ENCODE measurements around the gene GDAP2.

GDAP2 gene

GRCh38 chr1:117825414-117825813 is 104.0 kb downstream of the GDAP2 start:
- Histone ChIP-seq H3K9ac (ENCODE audit: low read length in 2 of 2) (no peak overlapping the region), H3K4me1 (ENCODE audit: control insufficient read depth, insufficient read depth, low read length) (peaks cover 60% of the 10 kb centered on the region), H3K9me3 (ENCODE audit: control insufficient read depth in 2 of 2, low read length in 2 of 2) (no peaks in the 10 kb centered on the region), H3K27ac (ENCODE audit: low read length) (peak overlapping the region; percentile 31), H3K36me3 (ENCODE audit: control insufficient read depth in 2 of 2, insufficient read depth in 2 of 2, low read length in 2 of 2) (no peaks in the 10 kb centered on the region), H3K27me3 (ENCODE audit: control insufficient read depth in 1 of 2, insufficient read depth in 2 of 2, low read length in 2 of 2) (no peaks in the 10 kb centered on the region), H3K4me3 (ENCODE audit: low read length in 2 of 2) (no peak overlapping the region)

- Histone ChIP-seq H3K36me3 (ENCODE audit: control insufficient read depth in 2 of 2, insufficient read depth in 2 of 2, low read length in 2 of 2) (no peaks in the 10 kb centered on the region), H3K27ac (ENCODE audit: low read length) (peak overlapping the region; percentile 31), H3K4me3 (ENCODE audit: low read length in 2 of 2) (peak overlapping the region in 1 of 2 donors; percentile 29), H3K4me1 (ENCODE audit: control insufficient read depth, insufficient read depth, low read length) (peaks cover 60% of the 10 kb centered on the region), H3K9me3 (ENCODE audit: control insufficient read depth in 2 of 2, low read length in 2 of 2) (no peaks in the 10 kb centered on the region), H3K9ac (ENCODE audit: low read length in 2 of 2) (peak overlapping the region in 1 of 2 donors; percentile 29), H3K27me3 (ENCODE audit: control insufficient read depth in 1 of 2, insufficient read depth in 2 of 2, low read length in 2 of 2) (no peaks in the 10 kb centered on the region)
Measured at GRCh38 chr1:117824616-117825015, 104.8 kb downstream of the GDAP2 start.

DNA sequence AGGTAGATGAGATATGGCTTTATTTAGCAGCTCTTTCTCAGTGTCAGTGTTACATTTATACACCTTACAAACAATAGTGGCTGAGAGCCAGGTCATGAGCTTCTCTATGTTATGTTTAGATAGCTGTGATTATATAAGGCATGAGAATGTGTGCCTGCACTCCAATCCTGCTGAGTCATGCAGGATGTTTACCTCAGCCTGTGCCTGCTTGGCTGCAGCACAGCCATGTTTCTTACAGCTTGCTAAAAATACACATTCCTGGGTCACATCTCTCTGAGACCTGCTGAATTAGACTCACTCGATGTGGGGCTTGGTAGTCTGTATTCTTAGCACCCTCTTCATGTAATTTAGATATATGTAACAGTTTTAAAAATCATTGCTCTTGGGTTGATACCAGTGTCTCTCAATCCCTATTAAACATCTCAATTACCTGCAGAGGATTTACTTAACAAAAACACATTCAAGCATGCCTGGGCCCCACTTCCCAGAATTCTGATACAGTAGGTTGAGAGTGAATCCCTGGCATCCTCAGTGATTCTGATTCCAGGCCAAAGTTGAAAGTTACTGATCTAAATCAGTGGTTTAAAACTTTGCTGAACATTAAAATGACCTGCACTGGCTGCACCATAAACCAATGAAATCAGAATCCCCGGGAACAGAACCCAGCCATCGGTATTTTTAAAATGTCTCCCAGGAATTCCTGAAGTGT is 107.5 kb downstream of the GDAP2 start:
- no peaks in the 10 kb centered on the region for H3K36me3 ChIP-seq (ENCODE audit: control insufficient read depth in 2 of 2, insufficient read depth in 2 of 2, low read length in 2 of 2)
- peak overlapping the region; percentile 80 for H3K27ac ChIP-seq (ENCODE audit: low read length)
- no peak overlapping the region for H3K9ac ChIP-seq (ENCODE audit: low read length in 2 of 2)
- H3K4me1 ChIP-seq (ENCODE audit: control insufficient read depth, insufficient read depth, low read length): peaks cover 48% of the 10 kb centered on the region
- H3K27me3 ChIP-seq (ENCODE audit: control insufficient read depth in 1 of 2, insufficient read depth in 2 of 2, low read length in 2 of 2): no peaks in the 10 kb centered on the region
- H3K4me3 ChIP-seq (ENCODE audit: low read length in 2 of 2): peak overlapping the region; percentile 14 to 44
- H3K9me3 ChIP-seq (ENCODE audit: control insufficient read depth in 2 of 2, low read length in 2 of 2): no peaks in the 10 kb centered on the region

DNA sequence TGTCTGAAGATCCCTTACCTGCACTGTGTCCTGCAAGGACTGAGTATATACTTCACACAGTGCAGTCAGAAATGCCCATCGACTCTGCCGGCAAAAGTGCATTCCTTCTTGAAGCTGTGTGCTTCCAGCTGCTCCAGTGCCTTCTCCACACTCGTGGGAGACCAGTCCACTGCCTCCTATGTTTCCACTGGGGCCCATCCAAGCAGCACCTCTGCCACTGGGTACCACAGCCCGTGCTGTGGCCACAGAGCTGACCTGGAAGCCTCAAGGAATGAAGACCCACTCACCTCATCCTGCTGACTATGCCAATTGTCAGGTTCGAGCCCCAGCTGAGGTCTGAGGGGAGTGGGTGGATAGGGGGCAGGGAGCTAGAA is 108.1 kb downstream of the GDAP2 start:
- peak overlapping the region in 1 of 2 donors; percentile 29 for H3K9ac ChIP-seq (ENCODE audit: low read length in 2 of 2)
- H3K27ac ChIP-seq (ENCODE audit: low read length): peak overlapping the region; percentile 80
- no peaks in the 10 kb centered on the region for H3K9me3 ChIP-seq (ENCODE audit: control insufficient read depth in 2 of 2, low read length in 2 of 2)
- no peaks in the 10 kb centered on the region for H3K36me3 ChIP-seq (ENCODE audit: control insufficient read depth in 2 of 2, insufficient read depth in 2 of 2, low read length in 2 of 2)
- peaks cover 42% of the 10 kb centered on the region for H3K4me1 ChIP-seq (ENCODE audit: control insufficient read depth, insufficient read depth, low read length)
- peak overlapping the region in 1 of 2 donors; percentile 44 for H3K4me3 ChIP-seq (ENCODE audit: low read length in 2 of 2)
- no peaks in the 10 kb centered on the region for H3K27me3 ChIP-seq (ENCODE audit: control insufficient read depth in 1 of 2, insufficient read depth in 2 of 2, low read length in 2 of 2)

DNA sequence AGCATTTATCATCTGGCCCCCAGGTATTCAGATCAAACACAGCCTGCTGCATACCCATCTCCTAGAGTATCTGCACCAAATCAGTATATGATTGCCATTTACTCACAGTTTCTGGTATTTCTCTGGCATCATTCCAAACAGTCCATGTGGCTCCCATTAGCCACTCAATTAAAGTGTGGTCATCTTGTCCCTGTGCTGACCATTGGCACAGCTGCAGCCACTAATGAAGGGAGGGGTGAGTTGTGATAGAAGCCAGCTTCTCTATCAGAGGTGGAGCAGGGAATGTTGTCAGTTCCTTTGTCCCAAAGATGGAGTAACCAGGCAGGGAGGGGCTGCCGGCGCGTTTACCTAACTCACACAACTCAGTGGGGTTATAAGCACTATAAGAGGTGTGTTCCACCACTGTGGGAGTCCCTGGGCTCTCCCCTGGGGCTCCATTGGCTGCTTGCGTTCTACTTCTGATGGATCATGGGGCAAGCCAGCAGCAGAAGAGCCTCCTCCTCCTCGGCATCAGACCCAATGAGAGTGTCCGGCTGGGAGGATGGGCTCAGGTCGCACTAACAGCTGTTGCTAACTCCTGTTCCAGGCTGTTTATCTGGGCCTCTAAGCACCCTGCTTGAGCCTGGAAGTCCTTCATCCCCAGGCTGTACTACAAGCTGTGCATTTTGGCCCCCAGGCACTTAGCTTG is 108.6 kb downstream of the GDAP2 start:
- Histone ChIP-seq H3K9me3 (ENCODE audit: control insufficient read depth in 2 of 2, low read length in 2 of 2) (no peaks in the 10 kb centered on the region), H3K36me3 (ENCODE audit: control insufficient read depth in 2 of 2, insufficient read depth in 2 of 2, low read length in 2 of 2) (no peaks in the 10 kb centered on the region), H3K4me1 (ENCODE audit: control insufficient read depth, insufficient read depth, low read length) (peaks cover 41% of the 10 kb centered on the region), H3K9ac (ENCODE audit: low read length in 2 of 2) (no peak overlapping the region), H3K27ac (ENCODE audit: low read length) (peak overlapping the region; percentile 80), H3K4me3 (ENCODE audit: low read length in 2 of 2) (peak overlapping the region in 1 of 2 donors; percentile 44), H3K27me3 (ENCODE audit: control insufficient read depth in 1 of 2, insufficient read depth in 2 of 2, low read length in 2 of 2) (no peaks in the 10 kb centered on the region)

GRCh38 chr1:117820096-117820495 is 109.3 kb downstream of the GDAP2 start:
- no peaks in the 10 kb centered on the region for H3K27me3 ChIP-seq (ENCODE audit: control insufficient read depth in 1 of 2, insufficient read depth in 2 of 2, low read length in 2 of 2)
- no peak overlapping the region for H3K9ac ChIP-seq (ENCODE audit: low read length in 2 of 2)
- no peaks in the 10 kb centered on the region for H3K9me3 ChIP-seq (ENCODE audit: control insufficient read depth in 2 of 2, low read length in 2 of 2)
- no peaks in the 10 kb centered on the region for H3K36me3 ChIP-seq (ENCODE audit: control insufficient read depth in 2 of 2, insufficient read depth in 2 of 2, low read length in 2 of 2)
- peaks cover 41% of the 10 kb centered on the region for H3K4me1 ChIP-seq (ENCODE audit: control insufficient read depth, insufficient read depth, low read length)
- no peak overlapping the region for H3K4me3 ChIP-seq (ENCODE audit: low read length in 2 of 2)
- peak overlapping the region; percentile 80 for H3K27ac ChIP-seq (ENCODE audit: low read length)

GRCh38 chr1:117819301-117819700 is 110.1 kb downstream of the GDAP2 start:
- H3K4me3 ChIP-seq (ENCODE audit: low read length in 2 of 2): no peak overlapping the region
- peaks cover 40% of the 10 kb centered on the region for H3K4me1 ChIP-seq (ENCODE audit: control insufficient read depth, insufficient read depth, low read length)
- H3K9ac ChIP-seq (ENCODE audit: low read length in 2 of 2): no peak overlapping the region
- no peak overlapping the region for H3K27ac ChIP-seq (ENCODE audit: low read length)
- no peaks in the 10 kb centered on the region for H3K36me3 ChIP-seq (ENCODE audit: control insufficient read depth in 2 of 2, insufficient read depth in 2 of 2, low read length in 2 of 2)
- no peaks in the 10 kb centered on the region for H3K27me3 ChIP-seq (ENCODE audit: control insufficient read depth in 1 of 2, insufficient read depth in 2 of 2, low read length in 2 of 2)
- no peaks in the 10 kb centered on the region for H3K9me3 ChIP-seq (ENCODE audit: control insufficient read depth in 2 of 2, low read length in 2 of 2)

- peaks cover 42% of the 10 kb centered on the region for H3K4me1 ChIP-seq (ENCODE audit: control insufficient read depth, insufficient read depth, low read length)
Measured at GRCh38 chr1:117818456-117818855, 111.0 kb downstream of the GDAP2 start.

GRCh38 chr1:117817629-117818028 is 111.8 kb downstream of the GDAP2 start:
- Histone ChIP-seq H3K9ac (ENCODE audit: low read length in 2 of 2) (no peak overlapping the region), H3K27ac (ENCODE audit: low read length) (peak overlapping the region; percentile 55), H3K36me3 (ENCODE audit: control insufficient read depth in 2 of 2, insufficient read depth in 2 of 2, low read length in 2 of 2) (no peaks in the 10 kb centered on the region), H3K9me3 (ENCODE audit: control insufficient read depth in 2 of 2, low read length in 2 of 2) (no peaks in the 10 kb centered on the region), H3K4me1 (ENCODE audit: control insufficient read depth, insufficient read depth, low read length) (peaks cover 49% of the 10 kb centered on the region), H3K4me3 (ENCODE audit: low read length in 2 of 2) (no peak overlapping the region), H3K27me3 (ENCODE audit: control insufficient read depth in 1 of 2, insufficient read depth in 2 of 2, low read length in 2 of 2) (no peaks in the 10 kb centered on the region)

More at GRCh38 chr1:117818456-117818855, 111.0 kb downstream of the GDAP2 start:
- peak overlapping the region; percentile 55 for H3K27ac ChIP-seq (ENCODE audit: low read length)
- H3K9me3 ChIP-seq (ENCODE audit: control insufficient read depth in 2 of 2, low read length in 2 of 2): no peaks in the 10 kb centered on the region
- no peaks in the 10 kb centered on the region for H3K36me3 ChIP-seq (ENCODE audit: control insufficient read depth in 2 of 2, insufficient read depth in 2 of 2, low read length in 2 of 2)
- no peak overlapping the region for H3K9ac ChIP-seq (ENCODE audit: low read length in 2 of 2)
- H3K27me3 ChIP-seq (ENCODE audit: control insufficient read depth in 1 of 2, insufficient read depth in 2 of 2, low read length in 2 of 2): no peaks in the 10 kb centered on the region
- no peak overlapping the region for H3K4me3 ChIP-seq (ENCODE audit: low read length in 2 of 2)

DNA sequence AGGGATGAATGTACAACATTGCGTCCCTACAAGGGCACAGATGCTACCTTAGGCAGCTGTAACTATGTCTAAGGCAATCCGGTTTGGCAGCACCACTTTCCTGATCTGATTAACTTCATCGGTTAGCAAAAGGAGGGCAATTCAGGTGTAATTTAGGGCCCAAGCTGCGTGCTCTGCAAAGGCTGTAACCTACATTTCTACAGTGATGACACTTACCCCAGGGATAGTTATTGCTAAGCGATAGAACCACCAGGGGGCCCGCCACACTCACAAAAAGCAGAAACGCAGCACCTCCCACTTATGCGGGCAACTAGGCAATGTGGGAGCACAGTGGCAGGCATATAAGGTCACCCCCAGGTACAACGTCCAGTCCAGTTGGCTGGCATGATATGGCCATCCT is 113.5 kb downstream of the GDAP2 start:
- H3K27ac ChIP-seq (ENCODE audit: low read length): peak overlapping the region; percentile 84
- no peaks in the 10 kb centered on the region for H3K9me3 ChIP-seq (ENCODE audit: control insufficient read depth in 2 of 2, low read length in 2 of 2)
- no peaks in the 10 kb centered on the region for H3K36me3 ChIP-seq (ENCODE audit: control insufficient read depth in 2 of 2, insufficient read depth in 2 of 2, low read length in 2 of 2)
- no peak overlapping the region for H3K9ac ChIP-seq (ENCODE audit: low read length in 2 of 2)
- no peak overlapping the region for H3K4me3 ChIP-seq (ENCODE audit: low read length in 2 of 2)
- no peaks in the 10 kb centered on the region for H3K27me3 ChIP-seq (ENCODE audit: control insufficient read depth in 1 of 2, insufficient read depth in 2 of 2, low read length in 2 of 2)
- H3K4me1 ChIP-seq (ENCODE audit: control insufficient read depth, insufficient read depth, low read length): peaks cover 34% of the 10 kb centered on the region

All from stomach smooth muscle (tissue), 2 donors.